Measurements from ENCODE around the gene CAMK1.

CAMK1 gene

GRCh38 chr3:9710174-9710739, 59.5 kb downstream of the CAMK1 start:
- DNase-seq (ENCODE audit: low spot score), result no peak
